Caco-2 (cell line): ENCODE data around the gene VRK2. TPM values are rescaled to one million over a fixed set of nuclear protein-coding genes. Genes with fewer than 3 reads are reported as not detected.

Experiments used
- BruUV-seq: library from RNA; stranded (reverse); fragments of 400-500 nt; replicated peaks from 2 replicates; lab custom pipeline; 2021; lab: Mats Ljungman, UMichigan
- CTCF ChIA-PET: fragments of 300-600 bp; sonication (Branson Sonifier 250); formaldehyde crosslinking; loops from one replicate; lab custom pipeline; 2022; ENCODE audit warnings: antibody characterized with exemption; lab: Charles Lee
- POLR2A ChIA-PET: fragments of 300-600 bp; sonication (Branson Sonifier 250); formaldehyde crosslinking; loops from one replicate; lab custom pipeline; 2022; ENCODE audit warnings: antibody characterized with exemption; lab: Charles Lee
- DNase-seq, 2 experiments: peaks; one replicate each; pipeline versions ENCODE4 v3.0.0 to v3.0.0-alpha.2; 2020 to 2022
- H3K27me3 ChIP-seq: replicated peaks from 2 replicates; pipeline ENCODE4 v1.6.0; 2011; ENCODE audit warnings: low read length; ENCODE audit not compliant: control insufficient read depth, insufficient read depth
- H3K36me3 ChIP-seq: 2 replicates; pipeline ENCODE4 v1.5.1; 2011; ENCODE audit warnings: low read length; ENCODE audit not compliant: control insufficient read depth, insufficient read depth
- H3K4me1 ChIP-seq: fragments of 250-450 bp; sonication (Bioruptor Pico); 2 replicates; pipeline ENCODE4 v1.5.1; 2020; ENCODE audit warnings: mild to moderate bottlenecking
- H3K4me3 ChIP-seq: 2 replicates; pipeline ENCODE4 v1.5.1; 2011; ENCODE audit warnings: low read depth, mild to moderate bottlenecking, control low read depth, low read length
- H3K9me3 ChIP-seq: fragments of 250-450 bp; sonication (Bioruptor Pico); 2 replicates; pipeline ENCODE4 v1.5.1; 2020; ENCODE audit warnings: mild to moderate bottlenecking, moderate library complexity
- H3K27ac Mint-ChIP-seq: one replicate; pipeline ENCODE4 v1.8.0; 2022; ENCODE audit warnings: mixed read lengths; ENCODE audit not compliant: unreplicated experiment
- H3K27me3 Mint-ChIP-seq: one replicate; pipeline ENCODE4 v1.8.0; 2022; ENCODE audit warnings: mixed read lengths; ENCODE audit not compliant: insufficient read depth, unreplicated experiment
- H3K36me3 Mint-ChIP-seq: one replicate; pipeline ENCODE4 v1.8.0; 2022; ENCODE audit warnings: mild to moderate bottlenecking, mixed read lengths; ENCODE audit not compliant: insufficient read depth, unreplicated experiment
- H3K4me1 Mint-ChIP-seq: one replicate; pipeline ENCODE4 v1.8.0; 2022; ENCODE audit warnings: low read depth, mixed read lengths; ENCODE audit not compliant: unreplicated experiment
- H3K4me3 Mint-ChIP-seq: one replicate; pipeline ENCODE4 v1.8.0; 2022; ENCODE audit warnings: mild to moderate bottlenecking, moderate library complexity, mixed read lengths; ENCODE audit not compliant: unreplicated experiment
- H3K9me3 Mint-ChIP-seq: one replicate; pipeline ENCODE4 v1.8.0; 2022; ENCODE audit warnings: mixed read lengths; ENCODE audit not compliant: unreplicated experiment
- CTCF ChIP-seq, 2 experiments: fragments of 200-600 bp in 1 of 2; IDR thresholded peaks; 1 replicate in 1 of 2; 2 replicates in 1 of 2; pipeline versions ENCODE4 v1.5.1 to v1.8.0; 2011 to 2022; ENCODE audit warnings: antibody characterized with exemption in 1 of 2, control low read depth in 1 of 2, inconsistent platforms in 1 of 2, low read depth in 1 of 2, low read length in 1 of 2, mild to moderate bottlenecking in 1 of 2, moderate library complexity in 1 of 2; ENCODE audit not compliant: insufficient read depth in 1 of 2, severe bottlenecking in 1 of 2, unreplicated experiment in 1 of 2
- intact Hi-C: fragments of 100-400 bp; cut with micrococcal nuclease; formaldehyde crosslinking; loops from one replicate; pipeline ENCODE4 v1.10.0; 2022; ENCODE audit not compliant: unreplicated experiment
- total RNA-seq: library from RNA; stranded (reverse); gene quantifications from 2 replicates; pipeline ENCODE4 v1.2.3, GENCODE V29; 2022

VRK2 gene
- total RNA-seq, 1 experiment from 2014 or later, result 35.4 TPM

- Histone ChIP-seq H3K9me3 (no peaks in the 10 kb centered on the region; the same call in 1 of the 2 replicates), H3K27me3 (no peaks in the 10 kb centered on the region), H3K4me3 (no peak overlapping the region), H3K36me3 (no peaks in the 10 kb centered on the region), H3K4me1 (no peaks in the 10 kb centered on the region)
- H3K27me3 Mint-ChIP-seq, result no peaks in the 10 kb centered on the region
- no TSS peak for BruUV-seq
- H3K4me3 Mint-ChIP-seq, result no peak overlapping the region
- intact Hi-C loops, result no loop called here
- H3K27ac Mint-ChIP-seq, result no peak overlapping the region
- no peak for TF ChIP-seq CTCF (IDR thresholded peaks at IDR 0.05; ENCODE audit: insufficient read depth in 1 of 2, low read depth in 1 of 2, low read length in 1 of 2, severe bottlenecking in 1 of 2, unreplicated experiment in 1 of 2)
- no peaks in the 10 kb centered on the region for H3K9me3 Mint-ChIP-seq
- peaks cover 11% of the 10 kb centered on the region for H3K36me3 Mint-ChIP-seq
- DNase-seq, result no peak
- POLR2A ChIA-PET, result no interaction called here
- H3K4me1 Mint-ChIP-seq, result no peaks in the 10 kb centered on the region
- CTCF ChIA-PET, result no interaction called here
Measured at GRCh38 chr2:58057707-58058530, 11.3 kb downstream of the VRK2 start.

DNA sequence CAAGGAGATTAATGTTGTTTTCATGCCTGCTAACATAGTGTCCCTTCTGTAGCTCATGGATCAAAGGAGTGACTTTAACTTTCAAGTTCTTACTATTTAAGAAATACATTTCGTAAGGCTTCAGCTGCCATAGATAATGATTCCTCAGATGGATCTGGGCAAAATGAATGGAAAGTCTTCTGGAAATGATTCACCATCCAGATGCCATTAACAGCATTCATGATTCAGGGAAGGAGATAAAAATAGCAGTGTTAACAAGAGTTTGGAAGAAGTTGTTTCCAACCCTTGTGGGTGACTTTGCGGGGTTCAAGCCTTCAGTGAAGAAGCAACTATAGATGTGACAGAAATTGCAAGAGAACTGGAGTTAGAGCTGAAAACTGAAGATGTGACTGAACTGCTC is 17.0 kb downstream of the VRK2 start:
- H3K36me3 ChIP-seq, result peaks cover 1% of the 10 kb centered on the region; the same call in 1 of the 2 replicates
- Mint-ChIP-seq H3K4me3 (no peak overlapping the region), H3K27ac (no peak overlapping the region), H3K9me3 (no peaks in the 10 kb centered on the region), H3K27me3 (no peaks in the 10 kb centered on the region), H3K36me3 (no peaks in the 10 kb centered on the region), H3K4me1 (no peaks in the 10 kb centered on the region)
- POLR2A ChIA-PET, result no interaction called here
- intact Hi-C loops, result no loop called here
- TF ChIP-seq CTCF (IDR thresholded peaks at IDR 0.05; ENCODE audit: insufficient read depth in 1 of 2, low read depth in 1 of 2, low read length in 1 of 2, severe bottlenecking in 1 of 2, unreplicated experiment in 1 of 2), result no peak
- CTCF ChIA-PET, result no interaction called here
- no peaks in the 10 kb centered on the region for H3K9me3 ChIP-seq
- no peak for DNase-seq
- BruUV-seq, result no TSS peak
- H3K4me3 ChIP-seq, result no peak overlapping the region
- no peaks in the 10 kb centered on the region for H3K27me3 ChIP-seq
- no peaks in the 10 kb centered on the region for H3K4me1 ChIP-seq

GRCh38 chr2:58064086-58064485 is 17.5 kb downstream of the VRK2 start:
- Mint-ChIP-seq H3K27me3 (no peaks in the 10 kb centered on the region), H3K36me3 (no peaks in the 10 kb centered on the region), H3K4me3 (no peak overlapping the region), H3K9me3 (no peaks in the 10 kb centered on the region), H3K27ac (no peak overlapping the region), H3K4me1 (no peaks in the 10 kb centered on the region)
- no peaks in the 10 kb centered on the region for H3K4me1 ChIP-seq
- H3K4me3 ChIP-seq, result no peak overlapping the region
- no peak for TF ChIP-seq CTCF (IDR thresholded peaks at IDR 0.05; ENCODE audit: insufficient read depth in 1 of 2, low read depth in 1 of 2, low read length in 1 of 2, severe bottlenecking in 1 of 2, unreplicated experiment in 1 of 2)
- intact Hi-C loops, result no loop called here
- ChIA-PET POLR2A (no interaction called here), CTCF (no interaction called here)
- BruUV-seq, result no TSS peak
- peaks cover 1% of the 10 kb centered on the region; the same call in 1 of the 2 replicates for H3K36me3 ChIP-seq
- no peaks in the 10 kb centered on the region for H3K9me3 ChIP-seq
- DNase-seq, result no peak
- no peaks in the 10 kb centered on the region for H3K27me3 ChIP-seq
